A673 (cell line): Measurements from ENCODE around the gene MRPL37.

Source experiments
- CTCF ChIP-seq: fragments of 300-800, 200-600 bp; sonication (generic); conservative IDR thresholded peaks from 2 replicates; pipeline ENCODE4 v1.5.1; 2017; ENCODE audit warnings: low read depth, mild to moderate bottlenecking, antibody characterized with exemption, low read length, moderate library complexity, mixed read lengths
- EZH2 ChIP-seq: fragments of 200-600 bp; sonication (generic); IDR thresholded peaks from 2 replicates; pipeline ENCODE4 v1.6.1; 2017; ENCODE audit warnings: borderline replicate concordance, low read depth, mild to moderate bottlenecking, mixed read lengths, antibody characterized with exemption, low read length; ENCODE audit not compliant: poor library complexity, severe bottlenecking

GRCh38 chr1:54253480-54253879, 53.5 kb downstream of the MRPL37 start:
- TF ChIP-seq CTCF (no peak), EZH2 (no peak)
